Activated T-cell treated with anti-CD3 and anti-CD28 coated beads for 1 hour (primary cell): ENCODE results near the gene CD58.

Source experiments
- DNase-seq: peaks from one replicate; pipeline ENCODE4 v3.0.0-alpha.2; 2020; ENCODE audit warnings: low read depth

CD58 gene

GRCh38 chr1:116538544-116538943, 32.3 kb downstream of the CD58 start:
- DNase-seq, result no peak

- no peak for DNase-seq
Measured at GRCh38 chr1:116537898-116538297, 32.9 kb downstream of the CD58 start.

- DNase-seq, result no peak
Measured at GRCh38 chr1:116537040-116537831, 33.6 kb downstream of the CD58 start.

- no peak for DNase-seq
Measured at GRCh38 chr1:116534014-116534739, 36.6 kb downstream of the CD58 start.

- DNase-seq, result no peak
Measured at GRCh38 chr1:116533429-116533820, 37.4 kb downstream of the CD58 start.

- no peak for DNase-seq
Measured at GRCh38 chr1:116532671-116533428, 38.0 kb downstream of the CD58 start.

GRCh38 chr1:116531917-116532316, 38.9 kb downstream of the CD58 start:
- no peak for DNase-seq

GRCh38 chr1:116529681-116530080, 41.1 kb downstream of the CD58 start:
- DNase-seq, result no peak

- no peak for DNase-seq
Measured at GRCh38 chr1:116529199-116529631, 41.6 kb downstream of the CD58 start.

GRCh38 chr1:116528329-116529083, 42.3 kb downstream of the CD58 start:
- no peak for DNase-seq

GRCh38 chr1:116525440-116525839, 45.4 kb downstream of the CD58 start:
- DNase-seq, result no peak

- no peak for DNase-seq
Measured at GRCh38 chr1:116521186-116521585, 49.6 kb downstream of the CD58 start.

GRCh38 chr1:116518400-116518799, 52.4 kb downstream of the CD58 start:
- no peak for DNase-seq

GRCh38 chr1:116516631-116517030, 54.2 kb downstream of the CD58 start:
- no peak for DNase-seq

- no peak for DNase-seq
Measured at GRCh38 chr1:116515702-116516101, 55.1 kb downstream of the CD58 start.

GRCh38 chr1:116514708-116515525, 55.9 kb downstream of the CD58 start:
- DNase-seq, result peak; percentile 25

- DNase-seq, result no peak
Measured at GRCh38 chr1:116513956-116514355, 56.9 kb downstream of the CD58 start.

GRCh38 chr1:116511459-116512019, 59.3 kb downstream of the CD58 start:
- no peak for DNase-seq

GRCh38 chr1:116510361-116510760, 60.5 kb downstream of the CD58 start:
- no peak for DNase-seq
